ENCODE results near the gene HLA-DQB2.

Gene HLA-DQB2

DNA sequence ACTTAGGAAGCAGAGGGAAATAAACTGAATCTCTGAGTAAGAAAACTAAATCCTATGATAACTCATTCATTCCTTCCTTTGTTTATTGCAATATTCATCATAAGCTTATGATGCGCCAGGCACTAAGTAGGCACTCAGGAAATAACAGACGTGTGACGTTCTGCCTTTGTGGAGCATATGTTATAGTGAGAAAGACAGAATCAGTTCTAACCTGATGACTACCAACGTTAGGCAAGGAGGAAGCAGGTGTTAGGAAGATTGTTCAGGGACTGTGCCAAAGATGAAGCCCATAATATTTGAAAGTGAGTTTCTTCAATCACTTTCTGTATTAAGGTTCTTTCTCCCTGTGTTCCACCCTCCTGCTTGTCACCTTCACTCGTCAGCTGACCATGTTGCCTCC is 18.6 kb downstream of the HLA-DQB2 start:
- DNase-seq = no peak

DNA sequence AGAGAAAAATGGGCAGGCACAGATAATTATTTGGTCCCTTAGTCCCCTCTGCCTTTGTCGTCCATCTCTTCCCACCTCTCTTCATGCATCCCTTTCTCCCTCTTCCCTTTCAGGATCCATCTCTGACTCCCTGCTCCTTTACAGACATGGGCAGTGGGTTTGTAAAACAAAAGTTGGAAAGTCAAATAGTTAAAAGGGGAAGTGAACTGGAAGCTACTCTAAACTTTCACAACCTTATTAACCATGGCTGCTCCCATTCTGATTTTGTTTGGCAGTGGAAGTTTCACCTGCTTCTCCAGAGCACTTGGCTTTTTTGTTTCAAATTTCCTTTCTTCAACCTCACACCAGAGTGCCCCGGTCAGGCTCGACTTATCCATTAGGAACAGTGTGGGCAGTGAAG is 21.0 kb downstream of the HLA-DQB2 start:
- DNase-seq = no peak

- DNase-seq = no peak
Observed at GRCh38 chr6:32741031-32741960, 22.0 kb downstream of the HLA-DQB2 start, which contains the start of gene HLA-DQA2. Gene HLA-DQA2, plus strand, starts transcription at chr6:32741391. Its CDS starts 53 bp downstream, at chr6:32741444.

- no peak for DNase-seq
Observed at GRCh38 chr6:32738126-32738525, 25.2 kb downstream of the HLA-DQB2 start.

DNA sequence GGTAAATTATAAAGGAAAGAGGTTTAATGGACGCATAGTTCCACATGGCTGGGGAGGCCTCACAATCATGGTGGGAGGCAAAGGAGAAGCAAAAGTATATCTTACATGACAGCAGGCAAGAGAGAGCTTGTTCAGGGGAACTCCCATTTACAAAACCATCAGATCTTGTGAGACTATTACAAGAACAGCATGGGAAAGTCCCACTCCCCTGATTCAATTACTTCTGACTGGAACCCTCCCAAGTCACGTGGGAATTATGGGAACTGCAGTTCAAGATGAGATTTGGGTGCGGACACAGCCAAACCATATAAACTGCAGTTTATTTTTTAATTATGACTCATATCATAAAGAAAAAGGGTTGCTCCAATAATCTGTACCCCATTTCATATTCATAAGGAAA is 44.5 kb downstream of the HLA-DQB2 start:
- DNase-seq = no peak

DNA sequence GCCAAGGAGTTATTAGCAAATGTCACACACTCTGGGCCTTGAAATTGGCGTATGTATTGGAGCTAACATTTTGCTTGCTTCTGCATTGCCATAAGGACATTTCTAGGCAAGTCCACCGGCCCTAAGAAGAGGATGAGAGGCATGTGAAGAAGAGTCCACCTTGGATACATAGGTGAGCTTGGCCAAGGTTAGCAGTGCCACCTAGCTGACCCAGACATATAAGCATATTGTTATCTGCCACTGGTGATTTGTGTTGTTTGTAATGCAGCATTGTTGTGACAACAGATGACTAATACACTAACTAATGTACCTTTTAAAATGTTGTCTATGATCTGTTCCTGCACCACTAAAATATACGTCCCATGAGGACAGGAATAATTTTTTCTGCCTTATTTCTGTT is 46.9 kb downstream of the HLA-DQB2 start:
- no peak for DNase-seq

DNA sequence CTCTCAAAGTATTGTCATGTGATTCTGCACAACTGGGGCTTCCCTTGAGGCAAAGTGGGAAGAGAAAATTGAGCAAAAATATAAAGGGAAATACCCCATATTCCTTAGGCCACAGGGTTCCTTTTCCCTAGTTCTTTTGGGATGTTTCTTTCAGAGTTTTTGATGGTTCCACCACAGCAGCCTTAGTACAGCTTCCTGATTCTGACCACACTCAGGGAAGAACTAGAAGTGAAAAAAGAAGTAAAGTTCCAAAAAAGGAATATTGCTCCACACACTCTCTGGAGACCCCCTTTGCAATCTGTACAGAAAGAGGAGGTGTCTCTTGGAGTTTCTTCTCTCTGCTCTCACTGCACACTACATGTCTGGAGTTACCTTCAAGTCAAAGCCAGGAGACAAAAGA is 50.1 kb downstream of the HLA-DQB2 start:
- no peak for DNase-seq

DNA sequence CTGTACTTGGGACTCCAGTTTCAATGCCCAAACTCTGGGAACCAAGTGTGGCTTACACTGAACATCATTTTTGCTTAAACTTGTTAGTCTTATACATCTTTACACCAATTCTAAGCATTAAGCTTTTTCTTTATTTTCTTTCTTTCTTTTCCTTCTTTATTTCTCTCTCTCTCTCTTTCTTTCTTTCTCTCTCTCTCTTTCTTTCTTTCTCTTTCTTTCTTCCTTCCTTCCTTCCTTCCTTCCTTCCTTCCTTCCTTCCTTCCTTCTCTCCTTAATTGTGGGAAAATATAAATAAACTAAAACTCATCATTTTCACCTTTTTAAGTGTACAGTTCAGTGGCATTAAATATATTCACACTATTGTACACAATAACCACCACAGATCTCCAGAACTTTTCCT is 53.7 kb downstream of the HLA-DQB2 start:
- DNase-seq = no peak

All from stimulated activated CD8-positive, alpha-beta memory T cell treated with anti-CD3 and anti-CD28 coated beads, Interleukin-4, amount 100 ng/mL, for 48 hours (primary cell).